IMR-90 (cell line): ENCODE measurements around the gene B3GNT9. TPM values are rescaled to one million over a fixed set of nuclear protein-coding genes. Genes with fewer than 3 reads are reported as not detected.

Source experiments
- ATAC-seq: fragments of 200-7000 bp; cut with Tn5 transposase; 2 replicates; pipeline ENCODE4 v1.9.1; 2020; ENCODE audit warnings: low read depth, mild to moderate bottlenecking, moderate library complexity
- BruUV-seq: library from RNA; stranded (reverse); fragments of 400-500 nt; replicated peaks from 2 replicates; lab custom pipeline; 2021; lab: Mats Ljungman, UMichigan
- CTCF ChIA-PET: fragments of 300-600 bp; formaldehyde crosslinking; extraction: SDS; loops from one replicate; lab custom pipeline; 2021; ENCODE audit warnings: antibody characterized with exemption; lab: Yijun Ruan, JAX
- POLR2A ChIA-PET: fragments of 300-600 bp; sonication (Branson Sonifier 250); formaldehyde crosslinking; loops from one replicate; lab custom pipeline; 2022; ENCODE audit warnings: antibody characterized with exemption; ENCODE audit not compliant: unreplicated experiment; lab: Charles Lee
- DNase-seq: peaks from one replicate; pipeline ENCODE4 v3.0.0; 2013
- H2AFZ ChIP-seq: replicated peaks from 2 replicates; pipeline ENCODE3; 2013; ENCODE audit warnings: low read length, mild to moderate bottlenecking; ENCODE audit not compliant: poor library complexity
- H2AK5ac ChIP-seq: 2 replicates; pipeline ENCODE4 v1.6.1; 2013; ENCODE audit warnings: low read depth, low read length, inconsistent platforms
- H2AK9ac ChIP-seq: replicated peaks from 2 replicates; pipeline ENCODE3; 2013; ENCODE audit warnings: mild to moderate bottlenecking, low read depth, low read length, moderate library complexity; ENCODE audit not compliant: poor library complexity
- H2BK120ac ChIP-seq: 2 replicates; pipeline ENCODE4 v1.6.1; 2013; ENCODE audit warnings: low read depth, low read length, inconsistent platforms
- H2BK15ac ChIP-seq: 3 replicates; pipeline ENCODE4 v1.6.1; 2013; ENCODE audit warnings: low read depth, low read length, inconsistent platforms
- H2BK20ac ChIP-seq: 2 replicates; pipeline ENCODE4 v1.6.1; 2013; ENCODE audit warnings: low read depth, mild to moderate bottlenecking, inconsistent platforms, low read length, moderate library complexity
- H2BK5ac ChIP-seq: 2 replicates; pipeline ENCODE4 v1.6.1; 2013; ENCODE audit warnings: mild to moderate bottlenecking, low read depth, low read length, inconsistent platforms; ENCODE audit not compliant: poor library complexity, severe bottlenecking
- H3K14ac ChIP-seq: replicated peaks from 2 replicates; pipeline ENCODE4 v1.6.1; 2013; ENCODE audit warnings: low read depth, low read length, inconsistent platforms
- H3K18ac ChIP-seq: 2 replicates; pipeline ENCODE4 v1.6.1; 2013; ENCODE audit warnings: low read depth, low read length, control low read depth
- H3K23ac ChIP-seq: 2 replicates; pipeline ENCODE4 v1.6.1; 2013; ENCODE audit warnings: low read depth, low read length, inconsistent platforms
- H3K27ac ChIP-seq: 2 replicates; pipeline ENCODE4 v1.5.1; 2013; ENCODE audit warnings: mild to moderate bottlenecking, control low read depth, low read length; ENCODE audit not compliant: insufficient read depth
- H3K27me3 ChIP-seq: 2 replicates; pipeline ENCODE4 v1.6.1; 2013; ENCODE audit warnings: low read length; ENCODE audit not compliant: control insufficient read depth, insufficient read depth
- H3K36me3 ChIP-seq: 2 replicates; pipeline ENCODE4 v1.6.1; 2013; ENCODE audit warnings: low read length, mixed read lengths; ENCODE audit not compliant: control insufficient read depth, insufficient read depth
- H3K4ac ChIP-seq: 2 replicates; pipeline ENCODE4 v1.6.1; 2013; ENCODE audit warnings: low read depth, low read length, inconsistent platforms
- H3K4me1 ChIP-seq: 2 replicates; pipeline ENCODE4 v1.6.1; 2013; ENCODE audit warnings: low read length, mixed read lengths; ENCODE audit not compliant: control insufficient read depth, insufficient read depth
- H3K4me2 ChIP-seq: 2 replicates; pipeline ENCODE4 v1.6.1; 2013; ENCODE audit warnings: low read depth, mild to moderate bottlenecking, control low read depth, low read length, moderate library complexity
- H3K4me3 ChIP-seq: 2 replicates; pipeline ENCODE4 v1.5.1; 2013; ENCODE audit warnings: low read depth, mild to moderate bottlenecking, control low read depth, low read length, moderate library complexity; ENCODE audit not compliant: insufficient read depth
- H3K56ac ChIP-seq: 2 replicates; pipeline ENCODE4 v1.6.1; 2013; ENCODE audit warnings: low read length, inconsistent platforms; ENCODE audit not compliant: insufficient read depth; ENCODE audit errors: extremely low read depth
- H3K79me1 ChIP-seq, 2 experiments: 2 replicates each; pipeline ENCODE4 v1.6.1; 2013; ENCODE audit warnings: low read length in 2 of 2, inconsistent platforms in 1 of 2, low read depth in 1 of 2
- H3K9ac ChIP-seq: 2 replicates; pipeline ENCODE4 v1.6.1; 2013; ENCODE audit warnings: low read depth, low read length, control low read depth
- H3K9me1 ChIP-seq: 2 replicates; pipeline ENCODE4 v1.6.1; 2013; ENCODE audit warnings: low read length, inconsistent platforms; ENCODE audit not compliant: insufficient read depth
- H3K9me3 ChIP-seq: 2 replicates; pipeline ENCODE4 v1.6.1; 2013; ENCODE audit warnings: low read length; ENCODE audit not compliant: control insufficient read depth, insufficient read depth
- H4K20me1 ChIP-seq: 2 replicates; pipeline ENCODE4 v1.6.1; 2013; ENCODE audit warnings: low read length, inconsistent platforms; ENCODE audit not compliant: insufficient read depth
- H4K5ac ChIP-seq: 2 replicates; pipeline ENCODE4 v1.6.1; 2013; ENCODE audit warnings: mild to moderate bottlenecking, low read depth, low read length, control low read depth
- H4K8ac ChIP-seq, 2 experiments: 2 replicates each; pipeline ENCODE4 v1.6.1; 2013; ENCODE audit warnings: low read depth in 2 of 2, low read length in 2 of 2, control low read depth in 1 of 2, inconsistent platforms in 1 of 2
- H4K91ac ChIP-seq: 2 replicates; pipeline ENCODE4 v1.6.1; 2013; ENCODE audit warnings: low read depth, low read length, inconsistent platforms; ENCODE audit not compliant: insufficient read depth
- BHLHE40 ChIP-seq: fragments of 150-350 bp; IDR thresholded peaks from 2 replicates; pipeline ENCODE4 v1.6.1; 2016; ENCODE audit warnings: mild to moderate bottlenecking, low read depth, low read length
- CEBPB ChIP-seq: IDR thresholded peaks from 2 replicates; pipeline ENCODE4 v1.6.1; 2012; ENCODE audit warnings: low read depth, low read length, improper control_type of control experiment
- CHD1 ChIP-seq: IDR thresholded peaks from 2 replicates; pipeline ENCODE4 v1.6.1; 2012; ENCODE audit warnings: low read depth, low read length, improper control_type of control experiment
- CTCF ChIP-seq: conservative IDR thresholded peaks from 2 replicates; pipeline ENCODE4 v1.5.1; 2012; ENCODE audit warnings: mild to moderate bottlenecking, low read depth, low read length, improper control_type of control experiment
- ELK1 ChIP-seq: fragments of 150-350 bp; IDR thresholded peaks from 2 replicates; pipeline ENCODE4 v1.6.1; 2016; ENCODE audit warnings: low read depth, mild to moderate bottlenecking, low read length, moderate library complexity, borderline replicate concordance
- FOS ChIP-seq: fragments of 150-350 bp; IDR thresholded peaks from 2 replicates; pipeline ENCODE4 v1.6.1; 2016; ENCODE audit warnings: low read depth, low read length
- MAFK ChIP-seq: IDR thresholded peaks from 2 replicates; pipeline ENCODE4 v1.6.1; 2012; ENCODE audit warnings: low read depth, low read length, improper control_type of control experiment
- MXI1 ChIP-seq: IDR thresholded peaks from 2 replicates; pipeline ENCODE4 v1.6.1; 2012; ENCODE audit warnings: low read depth, mild to moderate bottlenecking, low read length, moderate library complexity, borderline replicate concordance
- RAD21 ChIP-seq: IDR thresholded peaks from 2 replicates; pipeline ENCODE4 v1.6.1; 2012; ENCODE audit warnings: low read length, improper control_type of control experiment
- RCOR1 ChIP-seq: IDR thresholded peaks from 2 replicates; pipeline ENCODE4 v1.6.1; 2012; ENCODE audit warnings: mild to moderate bottlenecking, low read length, improper control_type of control experiment; ENCODE audit not compliant: insufficient replicate concordance
- RFX5 ChIP-seq: IDR thresholded peaks from 2 replicates; pipeline ENCODE4 v1.8.0; 2012; ENCODE audit warnings: low read depth, mild to moderate bottlenecking, low read length, moderate library complexity
- SMC3 ChIP-seq: fragments of 150-350 bp; IDR thresholded peaks from 2 replicates; pipeline ENCODE4 v1.6.1; 2016; ENCODE audit warnings: low read depth, mild to moderate bottlenecking, antibody characterized with exemption, low read length, moderate library complexity
- USF2 ChIP-seq: fragments of 150-350 bp; IDR thresholded peaks from 2 replicates; pipeline ENCODE4 v1.6.1; 2017; ENCODE audit warnings: mild to moderate bottlenecking, antibody characterized with exemption, low read length, low read depth
- WGBS, 2 experiments: methylation state at CpG; one replicate each; pipeline versions ENCODE4 v1.1.5 to v1.1.7; 2013; ENCODE audit warnings: missing lambda C conversion rate in 2 of 2; ENCODE audit not compliant: insufficient read length in 1 of 2; ENCODE audit errors: extremely low coverage in 2 of 2; 5-methylcytosine and 5-hydroxymethylcytosine counted together
- dilution Hi-C: fragments of 300-500 bp; cut with HindIII; formaldehyde crosslinking; loops from one replicate; pipeline ENCODE4 v1.14.3; 2018; ENCODE audit warnings: low sequenced_read_pairs; ENCODE audit not compliant: unreplicated experiment
- in situ Hi-C: fragments of 300-500 bp; cut with MboI; formaldehyde crosslinking; loops from 3 replicates; pipeline ENCODE4 v1.14.3; 2019; ENCODE audit warnings: low sequenced_read_pairs, inconsistent platforms, mixed read lengths
- intact Hi-C: fragments of 100-400 bp; cut with micrococcal nuclease; formaldehyde crosslinking; loops from 2 replicates; pipeline ENCODE4 v1.10.0; 2022
- polyA plus RNA-seq, 3 experiments: library from polyadenylated mRNA; depleted of rRNA; stranded (reverse); fragments of >200 nt; gene quantifications; 2 replicates each; pipeline ENCODE4 v1.2.3, GENCODE V29; 2012; ENCODE audit warnings: low replicate concordance in 1 of 3
- total RNA-seq: library from RNA; depleted of rRNA; stranded (reverse); fragments of >200 nt; gene quantifications from 2 replicates; pipeline ENCODE4 v1.2.3, GENCODE V29; 2012

The B3GNT9 gene
- total and polyA plus RNA-seq, 2 of the 4 experiments (the other 2 are of a cell fraction) = 5.0 to 12.0 TPM

DNA sequence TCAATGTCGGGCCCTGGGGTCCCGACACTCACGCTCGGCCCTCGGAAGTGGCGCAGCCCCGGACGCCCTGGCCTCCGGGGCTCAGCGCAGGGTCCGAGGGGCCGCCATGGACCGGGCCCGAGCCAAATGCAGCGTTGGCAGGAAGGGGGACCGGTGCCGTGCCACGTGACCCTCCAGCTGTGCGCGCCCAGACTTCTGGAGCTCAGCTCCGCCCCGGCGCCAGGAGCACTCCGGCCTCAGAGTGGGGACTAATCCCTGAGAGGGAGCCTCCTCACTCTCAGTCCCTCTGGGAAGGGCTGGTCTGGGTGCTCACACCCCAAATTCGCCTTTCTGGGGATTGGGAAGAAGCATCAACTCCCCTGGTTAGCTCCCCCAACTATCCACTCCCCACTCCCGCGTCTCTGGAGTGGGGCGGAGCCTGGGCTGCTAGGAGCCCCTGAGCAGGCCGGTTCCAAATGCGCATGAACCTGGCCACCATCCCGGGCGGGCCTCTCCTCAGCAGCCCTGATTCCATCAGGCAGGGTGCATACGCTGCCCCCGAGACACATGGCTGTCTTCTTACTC lies at the start of gene B3GNT9 (continued):
- peak; percentile 12; the same call in 1 of the 2 replicates for TF ChIP-seq MXI1

- dilution Hi-C loops = no loop called here
- Histone ChIP-seq H2BK15ac (no peak overlapping the region), H3K79me1 (peaks cover 0 to 15% of the 10 kb centered on the region in 2 experiments; a peak in 3 of 4 replicates), H3K4me3 (no peak overlapping the region), H2AK5ac (no peak overlapping the region), H3K18ac (no peak overlapping the region), H3K14ac (no peak overlapping the region), H3K27me3 (no peaks in the 10 kb centered on the region), H4K20me1 (peaks cover 13% of the 10 kb centered on the region; the same call in 1 of the 2 replicates), H4K91ac (no peak overlapping the region), H3K4me2 (no peak overlapping the region), H3K56ac (no peak overlapping the region), H3K4me1 (no peaks in the 10 kb centered on the region), H3K36me3 (peaks cover 59% of the 10 kb centered on the region), H3K4ac (no peak overlapping the region), H2AK9ac (peak overlapping the region; percentile 28), H3K23ac (no peak overlapping the region), H2AFZ (no peak overlapping the region), H4K5ac (no peak overlapping the region), H2BK5ac (no peak overlapping the region), H3K27ac (no peak overlapping the region), H2BK120ac (no peak overlapping the region), H3K9me3 (no peaks in the 10 kb centered on the region), H3K9me1 (no peaks in the 10 kb centered on the region), H3K9ac (no peak overlapping the region), H4K8ac (no peak overlapping the region), H2BK20ac (no peak overlapping the region)
- POLR2A ChIA-PET = interaction anchor here (0.6 kb wide), 2 partner anchors 47 to 84 kb away, joined by 4 to 7 read pairs; partner anchors contain the start of gene FHOD1
- in situ Hi-C loops = no loop called here
- no TSS peak for BruUV-seq
- CTCF ChIA-PET = no interaction called here
- DNase-seq (no peak), ATAC-seq (no peak)
- intact Hi-C loops = no loop called here
- WGBS, 2 experiments = 96% methylated on average over 5 of the region's 8 CpGs; no CpG with 5 or more reads in 1 of the 2 experiments
- TF ChIP-seq CEBPB (no peak), ELK1 (no peak), RFX5 (no peak), RCOR1 (no peak), USF2 (no peak), RAD21 (no peak), FOS (no peak), CHD1 (no peak), MXI1 (no peak), CTCF (no peak), BHLHE40 (no peak), MAFK (no peak), SMC3 (no peak)
Measured at GRCh38 chr16:67200491-67200890, 49.7 kb upstream of the B3GNT9 start.
